ENCODE results near the gene SPEM3.
A peak's percentile ranks its signal among the peaks of the same experiment; 100 is the strongest.

Gene SPEM3

GRCh38 chr17:7403977-7404736 lies 24.5 kb upstream of the SPEM3 start, which contains the start of gene TMEM256:
Gene TMEM256 (minus strand): TSS chr17:7404097. CDS start chr17:7404084, 13 bp downstream.
- DNase-seq = peak; percentile 99

DNA sequence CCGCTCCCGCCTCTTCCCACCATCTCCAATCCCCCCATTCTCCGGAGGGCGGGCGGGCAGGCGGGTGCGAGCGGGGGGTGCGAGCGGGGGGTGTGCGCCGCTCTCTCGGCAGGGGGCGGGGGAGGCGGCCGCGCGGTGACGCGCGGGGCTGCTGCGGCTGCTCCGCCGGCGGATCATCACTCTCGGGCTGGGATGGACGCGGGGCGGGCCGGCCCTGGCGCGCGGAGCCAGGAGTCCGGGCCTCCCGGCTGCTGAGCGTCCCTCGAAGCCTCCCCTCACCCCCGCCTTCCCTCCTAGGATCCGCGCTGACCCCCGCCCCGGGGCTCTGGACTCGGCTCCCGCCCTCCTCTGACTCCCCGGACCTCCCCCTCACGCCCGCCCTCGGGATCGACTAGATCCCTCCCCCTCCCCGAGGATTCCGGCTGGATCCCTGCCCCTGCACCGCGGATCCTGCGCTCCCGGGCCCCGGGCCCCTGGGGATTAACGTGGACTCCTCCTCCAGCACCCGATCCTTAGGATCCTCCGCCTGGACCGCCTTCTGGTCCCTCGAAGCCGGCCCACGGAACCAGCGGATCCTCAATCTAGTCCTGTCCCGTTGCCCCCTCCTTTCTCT lies 23.8 kb upstream of the SPEM3 start:
- no peak for DNase-seq

GRCh38 chr17:7405350-7406234 lies 23.1 kb upstream of the SPEM3 start:
- no peak for DNase-seq

GRCh38 chr17:7406235-7406825 lies 22.3 kb upstream of the SPEM3 start:
- no peak for DNase-seq

DNA sequence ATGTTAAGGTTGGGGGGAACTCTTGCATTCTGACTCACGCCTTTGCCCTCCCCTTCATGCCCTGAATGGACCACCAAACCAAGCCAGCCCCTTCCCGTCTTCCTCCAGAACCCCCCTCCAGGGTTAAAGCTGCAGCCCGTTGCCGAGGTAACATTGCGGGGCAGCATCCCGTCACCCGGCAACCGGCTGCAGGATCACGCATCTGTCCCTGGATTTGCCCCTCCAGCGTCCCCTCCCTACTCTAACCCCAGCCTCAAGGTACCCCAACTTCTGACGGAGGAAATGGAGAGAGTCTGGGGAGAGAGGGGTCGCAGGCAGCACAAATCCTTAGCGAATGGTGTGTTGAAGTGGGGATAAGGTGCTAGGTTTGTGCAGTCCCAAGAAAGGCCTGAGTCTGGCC lies 21.6 kb upstream of the SPEM3 start:
- DNase-seq = no peak

DNA sequence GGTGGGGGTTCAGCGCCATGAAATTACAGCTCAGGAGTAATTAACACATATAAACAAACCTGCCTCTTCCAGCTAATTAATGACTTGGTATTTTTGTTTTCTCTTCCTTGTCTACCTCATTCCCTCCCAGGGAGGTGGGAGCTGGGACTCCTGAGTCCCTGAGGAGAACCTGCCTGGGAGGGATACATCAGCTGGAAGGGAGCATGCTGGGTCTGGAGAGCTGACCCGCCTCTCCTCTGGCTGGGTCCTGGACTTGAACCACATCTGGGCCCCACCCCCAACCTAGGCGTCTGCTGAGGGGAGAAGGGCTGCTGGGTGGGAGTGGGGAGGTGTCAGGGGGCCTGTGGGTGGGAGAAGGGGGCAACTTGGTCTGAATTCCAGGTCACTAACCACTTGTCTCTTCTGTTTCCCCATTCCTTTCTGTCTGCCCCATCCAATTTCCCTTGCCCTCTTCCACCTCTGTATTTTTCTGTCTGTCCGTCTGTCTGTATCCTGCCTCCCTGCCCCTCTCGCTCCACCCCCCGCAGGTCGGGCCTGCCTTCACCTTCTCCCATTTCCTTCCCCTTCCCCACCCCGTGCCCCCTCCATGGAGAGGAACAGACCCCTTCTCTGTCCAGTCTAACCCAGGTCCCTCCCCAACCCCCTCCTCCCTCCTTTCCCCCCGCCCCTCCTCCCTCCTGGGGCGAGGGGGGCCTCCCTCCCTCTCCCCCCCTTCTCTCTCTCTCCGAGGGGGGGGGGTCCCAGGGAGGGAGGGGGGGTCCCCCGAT lies 21.0 kb upstream of the SPEM3 start, which contains the start of gene NLGN2:
Gene NLGN2, plus strand, starts transcription at position 361 of the 767 bp plus-strand sequence. CDS start 411 bp downstream, outside the sequence.
- no peak for DNase-seq

DNA sequence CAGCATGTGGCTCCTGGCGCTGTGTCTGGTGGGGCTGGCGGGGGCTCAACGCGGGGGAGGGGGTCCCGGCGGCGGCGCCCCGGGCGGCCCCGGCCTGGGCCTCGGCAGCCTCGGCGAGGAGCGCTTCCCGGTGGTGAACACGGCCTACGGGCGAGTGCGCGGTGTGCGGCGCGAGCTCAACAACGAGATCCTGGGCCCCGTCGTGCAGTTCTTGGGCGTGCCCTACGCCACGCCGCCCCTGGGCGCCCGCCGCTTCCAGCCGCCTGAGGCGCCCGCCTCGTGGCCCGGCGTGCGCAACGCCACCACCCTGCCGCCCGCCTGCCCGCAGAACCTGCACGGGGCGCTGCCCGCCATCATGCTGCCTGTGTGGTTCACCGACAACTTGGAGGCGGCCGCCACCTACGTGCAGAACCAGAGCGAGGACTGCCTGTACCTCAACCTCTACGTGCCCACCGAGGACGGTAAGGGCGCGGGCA lies 20.4 kb upstream of the SPEM3 start:
- no peak for DNase-seq

- no peak for DNase-seq
These were observed 19.8 kb upstream of the SPEM3 start for GRCh38 chr17:7408863-7409262.

- DNase-seq = no peak
These were observed 18.9 kb upstream of the SPEM3 start for GRCh38 chr17:7409716-7410115.

DNA sequence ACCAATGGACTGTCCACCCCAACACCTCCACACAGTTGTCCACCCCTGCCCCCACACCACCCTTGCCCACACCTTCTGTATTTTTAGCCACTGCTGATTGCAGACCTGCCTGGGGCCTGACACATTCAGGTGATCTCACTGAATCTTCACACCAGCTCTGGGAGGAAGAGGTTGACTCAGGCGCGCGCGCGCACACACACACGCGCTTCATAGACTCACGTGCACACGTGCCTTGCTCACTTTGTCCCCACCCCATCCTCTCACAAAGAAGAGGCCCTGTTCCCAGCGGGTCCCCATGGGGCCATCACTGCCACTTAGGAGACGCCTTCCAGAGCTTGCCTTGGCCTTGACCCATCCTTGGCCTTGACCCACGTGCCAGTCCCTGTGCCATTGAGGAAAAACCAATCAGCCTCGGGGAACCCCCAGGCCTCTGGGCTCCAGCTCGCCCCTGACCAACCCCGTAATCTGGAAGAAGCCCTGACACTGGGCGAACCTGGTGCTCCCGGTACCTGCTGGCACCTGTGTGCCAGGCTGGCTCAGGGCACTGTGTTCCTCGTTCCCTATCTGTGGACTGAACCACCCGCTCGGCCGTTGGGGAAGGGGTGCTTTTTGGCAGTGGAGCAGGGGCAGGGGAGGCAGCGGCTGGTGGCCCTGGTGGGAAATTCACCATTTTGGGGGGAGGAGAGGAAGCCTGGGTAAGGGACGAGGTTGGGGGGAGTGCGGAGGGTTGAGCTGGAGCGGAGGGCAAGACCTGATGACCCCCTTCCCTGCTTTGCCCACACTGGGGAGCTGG lies 17.8 kb upstream of the SPEM3 start:
- DNase-seq = no peak

DNA sequence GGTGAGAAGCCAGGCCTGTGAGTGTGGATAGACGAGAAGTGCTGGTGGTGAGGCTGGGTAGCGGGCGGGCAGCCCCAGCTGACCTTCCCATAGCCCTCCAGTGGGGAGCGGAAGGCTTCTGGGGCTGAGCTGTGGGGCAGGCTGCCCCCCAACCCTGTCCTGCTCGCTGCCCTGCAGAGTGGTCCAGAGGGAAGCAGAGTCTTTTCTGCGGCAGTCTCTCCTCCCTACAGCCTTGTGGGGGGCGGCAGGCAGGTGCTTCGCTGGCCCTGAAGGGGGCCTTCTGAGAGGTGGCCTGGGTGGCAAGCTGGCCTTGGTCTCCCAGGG lies 17.3 kb upstream of the SPEM3 start:
- DNase-seq = no peak

DNA sequence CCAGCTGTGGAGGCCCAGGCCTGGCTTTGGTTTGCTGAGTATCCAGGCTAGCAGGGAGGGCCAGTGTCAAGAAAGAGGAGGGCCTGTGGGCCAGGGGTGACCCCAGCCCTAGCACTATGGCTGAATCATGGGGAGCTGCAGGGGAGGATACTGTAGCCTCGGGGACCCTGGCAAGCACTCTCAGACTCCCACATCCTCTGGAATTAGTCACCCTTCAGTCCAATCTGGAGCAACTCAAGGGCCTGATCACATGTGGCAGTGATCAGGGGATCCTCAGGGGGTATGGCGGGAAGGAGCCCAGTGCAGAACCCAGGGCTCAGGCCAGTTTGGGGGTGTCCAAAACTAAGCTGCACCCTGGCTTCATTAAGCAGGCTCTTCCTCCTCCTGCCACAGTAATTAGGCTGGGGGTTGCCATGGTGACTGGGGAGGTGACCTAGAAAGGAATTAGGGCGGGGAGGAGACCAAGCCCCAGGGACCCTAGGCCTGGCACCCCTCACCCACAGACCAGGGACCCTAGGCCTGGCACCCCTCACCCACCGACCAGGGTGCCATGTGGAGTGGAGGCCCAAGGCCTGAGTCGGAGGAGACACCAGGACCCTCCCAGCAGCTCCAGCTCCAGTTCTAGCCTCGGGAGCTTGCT lies 15.2 kb upstream of the SPEM3 start:
- DNase-seq = no peak

GRCh38 chr17:7414837-7415236 lies 13.8 kb upstream of the SPEM3 start:
- no peak for DNase-seq

DNA sequence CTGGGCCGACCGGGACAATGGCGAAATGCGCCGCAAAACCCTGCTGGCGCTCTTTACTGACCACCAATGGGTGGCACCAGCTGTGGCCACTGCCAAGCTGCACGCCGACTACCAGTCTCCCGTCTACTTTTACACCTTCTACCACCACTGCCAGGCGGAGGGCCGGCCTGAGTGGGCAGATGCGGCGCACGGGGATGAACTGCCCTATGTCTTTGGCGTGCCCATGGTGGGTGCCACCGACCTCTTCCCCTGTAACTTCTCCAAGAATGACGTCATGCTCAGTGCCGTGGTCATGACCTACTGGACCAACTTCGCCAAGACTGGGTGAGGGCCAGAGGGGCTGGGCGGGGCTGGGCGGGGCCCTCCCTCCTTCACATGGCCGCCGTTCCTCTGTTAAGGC lies 12.9 kb upstream of the SPEM3 start:
- DNase-seq = no peak

- DNase-seq = no peak
These were observed 12.3 kb upstream of the SPEM3 start for GRCh38 chr17:7416323-7416722.

DNA sequence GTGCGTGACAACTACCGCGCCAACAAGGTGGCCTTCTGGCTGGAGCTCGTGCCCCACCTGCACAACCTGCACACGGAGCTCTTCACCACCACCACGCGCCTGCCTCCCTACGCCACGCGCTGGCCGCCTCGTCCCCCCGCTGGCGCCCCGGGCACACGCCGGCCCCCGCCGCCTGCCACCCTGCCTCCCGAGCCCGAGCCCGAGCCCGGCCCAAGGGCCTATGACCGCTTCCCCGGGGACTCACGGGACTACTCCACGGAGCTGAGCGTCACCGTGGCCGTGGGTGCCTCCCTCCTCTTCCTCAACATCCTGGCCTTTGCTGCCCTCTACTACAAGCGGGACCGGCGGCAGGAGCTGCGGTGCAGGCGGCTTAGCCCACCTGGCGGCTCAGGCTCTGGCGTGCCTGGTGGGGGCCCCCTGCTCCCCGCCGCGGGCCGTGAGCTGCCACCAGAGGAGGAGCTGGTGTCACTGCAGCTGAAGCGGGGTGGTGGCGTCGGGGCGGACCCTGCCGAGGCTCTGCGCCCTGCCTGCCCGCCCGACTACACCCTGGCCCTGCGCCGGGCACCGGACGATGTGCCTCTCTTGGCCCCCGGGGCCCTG lies 11.5 kb upstream of the SPEM3 start:
- DNase-seq = no peak

GRCh38 chr17:7418472-7419152 lies 10.0 kb upstream of the SPEM3 start:
- no peak for DNase-seq

DNA sequence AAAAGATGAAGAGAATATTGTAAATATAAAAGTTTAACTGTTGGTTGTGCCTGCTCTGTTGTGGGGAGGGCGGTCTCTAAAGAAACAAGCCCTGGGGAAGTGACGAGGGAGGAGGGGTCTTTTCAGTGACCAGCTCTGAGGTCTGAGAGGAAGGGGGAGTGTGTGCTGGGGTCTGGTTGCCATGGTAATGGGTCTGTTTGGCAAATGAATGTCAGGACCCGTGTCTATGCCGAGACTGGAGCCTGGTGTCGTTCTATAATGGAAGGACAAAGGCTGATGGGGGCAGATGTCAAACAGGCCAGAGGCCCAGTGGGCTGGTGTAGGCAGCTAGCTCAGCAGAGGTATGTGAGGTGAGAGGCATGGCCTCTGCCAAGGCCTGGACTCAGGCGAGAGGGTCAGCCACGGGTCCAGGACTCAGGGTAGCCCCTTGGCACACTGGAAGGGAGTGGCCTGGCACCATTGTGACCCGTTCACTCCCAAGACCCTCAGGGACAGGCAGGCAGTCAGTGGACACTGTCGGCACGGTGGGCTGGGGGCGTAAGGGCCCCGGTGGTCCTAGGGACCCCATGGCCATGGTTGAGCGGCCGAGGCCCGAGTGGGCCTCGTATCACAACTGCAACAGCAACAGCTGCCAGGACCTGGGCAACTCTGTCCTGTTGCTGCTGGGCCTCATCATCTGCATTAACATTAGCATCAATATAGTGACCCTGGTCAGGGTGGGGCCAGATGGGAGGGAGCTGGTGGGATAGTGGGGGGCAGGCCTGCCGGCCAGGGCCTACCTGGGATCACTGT lies 8.6 kb upstream of the SPEM3 start, which contains the start of gene SPEM1:
Gene SPEM1, plus strand, starts transcription at position 506 of the 792 bp plus-strand sequence. Its CDS starts 61 bp downstream, at position 567.
- no peak for DNase-seq

GRCh38 chr17:7421186-7421585 lies 7.5 kb upstream of the SPEM3 start:
- DNase-seq = no peak
